HepG2 (cell line): Measurements from ENCODE around the gene DGAT2. TPM values are rescaled to one million over a fixed set of nuclear protein-coding genes. Genes with fewer than 3 reads are reported as not detected.

ENCODE experiments used
- ATAC-seq: fragments of 200-7000 bp; cut with Tn5 transposase; 3 replicates; pipeline ENCODE4 v1.9.1; 2020; ENCODE audit warnings: mild to moderate bottlenecking, moderate library complexity
- BruUV-seq: library from RNA; stranded (reverse); fragments of 400-500 nt; replicated peaks from 2 replicates; lab custom pipeline; 2021; lab: Mats Ljungman, UMichigan
- CTCF ChIA-PET: fragments of 300-600 bp; formaldehyde crosslinking; extraction: SDS; loops from one replicate; lab custom pipeline; 2021; ENCODE audit warnings: low total read pairs, inconsistent platforms, low intra/inter-chr PET ratio; lab: Yijun Ruan, JAX
- POLR2A ChIA-PET: fragments of 350-600 bp; sonication (Branson Sonifier 250); formaldehyde crosslinking; loops from one replicate; lab custom pipeline; 2020; ENCODE audit warnings: antibody characterized with exemption, inconsistent platforms; lab: Yijun Ruan, JAX
- DNase-seq: peaks from one replicate; pipeline ENCODE4 v3.0.0-alpha.2; 2015; ENCODE audit warnings: low spot score
- FAIRE-seq: peaks from 3 replicates; lab custom pipeline; 2011; peaks lifted over from hg19 to GRCh38; lab: Jason Lieb, UNC
- H2AFZ ChIP-seq: one replicate; pipeline ENCODE4 v1.6.1; 2011; ENCODE audit warnings: low read length, inconsistent platforms
- H3K27ac ChIP-seq: fragments of 300-600 bp; 3 replicates; pipeline ENCODE4 v1.8.0; 2011; ENCODE audit warnings: mixed run types, mild to moderate bottlenecking, mixed read lengths, low read length, inconsistent platforms; ENCODE audit not compliant: insufficient read depth; ENCODE audit errors: extremely low read length
- H3K27me3 ChIP-seq, 2 experiments: fragments of 200-600 bp in 1 of 2; 2 replicates in 1 of 2; 3 replicates in 1 of 2; pipeline versions ENCODE4 v1.6.0 to v1.8.0; 2011; ENCODE audit warnings: low read length in 2 of 2, mild to moderate bottlenecking in 2 of 2, moderate library complexity in 2 of 2, inconsistent platforms in 1 of 2; ENCODE audit not compliant: insufficient read depth in 2 of 2, control insufficient read depth in 1 of 2
- H3K36me3 ChIP-seq, 2 experiments: fragments of 200-600 bp in 1 of 2; replicated peaks in 1 of 2; 2 replicates in 1 of 2; 3 replicates in 1 of 2; pipeline versions ENCODE4 v1.5.1 to v1.8.0; 2011; ENCODE audit warnings: low read length in 2 of 2, inconsistent platforms in 1 of 2; ENCODE audit not compliant: insufficient read depth in 2 of 2, control insufficient read depth in 1 of 2
- H3K4me1 ChIP-seq: 2 replicates; pipeline ENCODE4 v1.5.1; 2012; ENCODE audit warnings: low read length, inconsistent platforms; ENCODE audit not compliant: insufficient read depth
- H3K4me2 ChIP-seq: 2 replicates; pipeline ENCODE4 v1.6.0; 2011; ENCODE audit warnings: low read depth, low read length, inconsistent platforms
- H3K4me3 ChIP-seq, 3 experiments: fragments of 200-600 bp in 1 of 3; sonication (generic), shearing (Covaris generic) in 1 of 3; replicated peaks in 1 of 3; 2 replicates each; pipeline ENCODE4 v1.5.1; 2011 to 2016; ENCODE audit warnings: low read length in 3 of 3, inconsistent platforms in 2 of 3, low read depth in 2 of 3, mild to moderate bottlenecking in 2 of 3, control low read depth in 1 of 3, mixed read lengths in 1 of 3; ENCODE audit not compliant: insufficient read depth in 1 of 3
- H3K79me2 ChIP-seq: one replicate; pipeline ENCODE4 v1.6.1; 2011; ENCODE audit warnings: low read length, inconsistent platforms; ENCODE audit not compliant: insufficient read depth
- H3K9ac ChIP-seq: 2 replicates; pipeline ENCODE4 v1.6.0; 2011; ENCODE audit warnings: mild to moderate bottlenecking, low read depth, low read length, inconsistent platforms; ENCODE audit not compliant: insufficient read depth
- H3K9me3 ChIP-seq: 2 replicates; pipeline ENCODE4 v1.5.1; 2012; ENCODE audit warnings: mild to moderate bottlenecking, low read length
- H4K20me1 ChIP-seq: 2 replicates; pipeline ENCODE4 v1.6.0; 2011; ENCODE audit warnings: inconsistent platforms, mild to moderate bottlenecking, low read length, moderate library complexity; ENCODE audit not compliant: insufficient read depth
- ATF2 ChIP-seq: sonication (generic); formaldehyde crosslinking; IDR thresholded peaks from 2 replicates; pipeline ENCODE4 v1.4.0; 2020; ENCODE audit warnings: missing genetic modification reagents
- CENPT ChIP-seq: sonication (generic); formaldehyde crosslinking; IDR thresholded peaks from 2 replicates; pipeline ENCODE4 v1.8.0; 2022; ENCODE audit warnings: low read depth, mild to moderate bottlenecking, moderate library complexity, missing genetic modification reagents
- HNRNPL ChIP-seq: fragments of 200-400 bp; formaldehyde crosslinking; IDR thresholded peaks from 2 replicates; pipeline ENCODE4 v1.6.1; 2017; ENCODE audit warnings: mild to moderate bottlenecking, low read depth, low read length
- KLF12 ChIP-seq: sonication (generic); formaldehyde crosslinking; IDR thresholded peaks from 2 replicates; pipeline ENCODE4 v1.4.0; 2020; ENCODE audit warnings: missing genetic modification reagents, borderline replicate concordance
- MZF1 ChIP-seq: sonication (generic); formaldehyde crosslinking; IDR thresholded peaks from 2 replicates; pipeline ENCODE4 v1.8.1; 2023; ENCODE audit warnings: mild to moderate bottlenecking, missing genetic modification reagents, borderline replicate concordance
- RCOR2 ChIP-seq: IDR thresholded peaks from 2 replicates; pipeline ENCODE4 v1.6.1; 2016; ENCODE audit warnings: missing biosample characterization, missing genetic modification reagents
- SNRNP70 ChIP-seq: fragments of 200-400 bp; formaldehyde crosslinking; IDR thresholded peaks from 2 replicates; pipeline ENCODE4 v1.6.1; 2017; ENCODE audit warnings: mild to moderate bottlenecking, low read depth, low read length, moderate library complexity
- ZNF101 ChIP-seq: sonication (generic); formaldehyde crosslinking; IDR thresholded peaks from 2 replicates; pipeline ENCODE4 v1.4.0; 2020; ENCODE audit warnings: mild to moderate bottlenecking, low read depth, missing genetic modification reagents, borderline replicate concordance
- ZNF569 ChIP-seq: sonication (generic); formaldehyde crosslinking; IDR thresholded peaks from 2 replicates; pipeline ENCODE4 v1.5.0; 2020; ENCODE audit warnings: mild to moderate bottlenecking, missing genetic modification reagents, moderate library complexity, borderline replicate concordance
- ZUFSP ChIP-seq: sonication (generic); formaldehyde crosslinking; IDR thresholded peaks from 2 replicates; pipeline ENCODE4 v1.9.0; 2021; ENCODE audit warnings: missing genetic modification reagents, mild to moderate bottlenecking, borderline replicate concordance
- in situ Hi-C: cut with HindIII; loops from 2 replicates; pipeline ENCODE4 v1.10.0; 2017; ENCODE audit warnings: low pct_unique_long_range_greater_than_20kb; ENCODE audit not compliant: extremely low pct_ligation_motif_present
- intact Hi-C: fragments of 100-400 bp; cut with micrococcal nuclease; formaldehyde crosslinking; loops from one replicate; pipeline ENCODE4 v1.10.0; 2022; ENCODE audit not compliant: unreplicated experiment
- polyA plus RNA-seq, 8 experiments: library from polyadenylated mRNA; depleted of rRNA in 3 of 8; stranded (reverse) in 7 of 8; unstranded in 1 of 8; fragments of >200 nt; fragmentation: Illumina TruSeq in 4 of 8; extraction: Trizol in 4 of 8; gene quantifications; 2 replicates each; pipeline versions ENCODE4 v1.2.1 to v1.2.3, GENCODE V29; 2011 to 2016; ENCODE audit warnings: low read depth in 4 of 8, missing spikeins in 1 of 8, mixed read lengths in 1 of 8; ENCODE audit not compliant: insufficient read depth in 1 of 8
- total RNA-seq, 5 experiments: library from RNA; depleted of rRNA; stranded (reverse); fragments of >200 nt; fragmentation: Illumina TruSeq; extraction: Trizol; gene quantifications; 2 replicates each; pipeline ENCODE4 v1.2.3, GENCODE V29; 2016; ENCODE audit warnings: low read depth in 1 of 5
- TF ChIP-seq, protein P1 (sequence below): sonication (generic); formaldehyde crosslinking; IDR thresholded peaks from 2 replicates; pipeline ENCODE4 v1.9.0; 2021; ENCODE audit warnings: mild to moderate bottlenecking, missing genetic modification reagents

The DGAT2 gene
- total and polyA plus RNA-seq, 2 of the 13 experiments (the other 11 are each of a cell fraction or from before 2014, with no cell fraction given), result 39.0 to 65.6 TPM

DNA sequence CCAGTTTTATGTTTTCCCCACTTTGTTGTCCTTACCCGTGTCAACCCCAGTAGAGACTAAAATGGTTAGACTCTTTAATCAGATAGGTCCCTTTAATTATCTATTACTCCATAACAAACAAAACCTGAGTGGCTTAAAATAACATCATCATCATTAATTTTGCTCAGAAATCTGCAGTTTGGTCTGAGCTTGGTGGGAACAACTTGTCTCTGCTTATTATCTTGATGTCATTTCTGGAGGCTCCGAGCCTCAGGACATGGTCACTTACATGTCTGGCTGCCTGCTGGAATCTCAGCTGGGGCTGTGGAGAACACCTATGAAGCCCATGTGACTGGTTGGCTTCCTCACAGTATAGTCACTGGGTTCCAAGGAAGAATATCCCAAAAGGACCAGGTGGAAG lies 73.2 kb downstream of the DGAT2 start (continued):
- TF ChIP-seq ATF2 (CRISPR knock-in tag), result no peak
- no peak for TF ChIP-seq MZF1
- TF ChIP-seq SNRNP70, result no peak

GRCh38 chr11:75845324-75845723 lies 76.7 kb downstream of the DGAT2 start:
- DNase-seq (no peak), ATAC-seq (no peak), FAIRE-seq (no peak)
- Histone ChIP-seq H3K9ac (no peak overlapping the region), H3K27me3 (no peaks in the 10 kb centered on the region), H3K4me1 (no peaks in the 10 kb centered on the region), H2AFZ (no peak overlapping the region), H3K9me3 (no peaks in the 10 kb centered on the region), H3K4me2 (no peak overlapping the region), H3K27ac (no peak overlapping the region), H3K79me2 (peaks cover 11% of the 10 kb centered on the region), H3K4me3 (no peak overlapping the region), H4K20me1 (no peaks in the 10 kb centered on the region), H3K36me3 (peaks cover 0 to 1% of the 10 kb centered on the region in 2 experiments; a peak in 2 of 5 replicates)
- intact Hi-C loops (no loop called here), in situ Hi-C loops (no loop called here)
- no TSS peak for BruUV-seq
- ChIA-PET POLR2A (no interaction called here), CTCF (no interaction called here)
- TF ChIP-seq ZNF101 (CRISPR knock-in tag) (no peak), CENPT (no peak), RCOR2 (CRISPR knock-in tag) (no peak), HNRNPL (no peak), ZUFSP (CRISPR knock-in tag) (no peak), ZNF569 (no peak), KLF12 (CRISPR knock-in tag) (no peak)
- TF ChIP-seq, protein P1, sequence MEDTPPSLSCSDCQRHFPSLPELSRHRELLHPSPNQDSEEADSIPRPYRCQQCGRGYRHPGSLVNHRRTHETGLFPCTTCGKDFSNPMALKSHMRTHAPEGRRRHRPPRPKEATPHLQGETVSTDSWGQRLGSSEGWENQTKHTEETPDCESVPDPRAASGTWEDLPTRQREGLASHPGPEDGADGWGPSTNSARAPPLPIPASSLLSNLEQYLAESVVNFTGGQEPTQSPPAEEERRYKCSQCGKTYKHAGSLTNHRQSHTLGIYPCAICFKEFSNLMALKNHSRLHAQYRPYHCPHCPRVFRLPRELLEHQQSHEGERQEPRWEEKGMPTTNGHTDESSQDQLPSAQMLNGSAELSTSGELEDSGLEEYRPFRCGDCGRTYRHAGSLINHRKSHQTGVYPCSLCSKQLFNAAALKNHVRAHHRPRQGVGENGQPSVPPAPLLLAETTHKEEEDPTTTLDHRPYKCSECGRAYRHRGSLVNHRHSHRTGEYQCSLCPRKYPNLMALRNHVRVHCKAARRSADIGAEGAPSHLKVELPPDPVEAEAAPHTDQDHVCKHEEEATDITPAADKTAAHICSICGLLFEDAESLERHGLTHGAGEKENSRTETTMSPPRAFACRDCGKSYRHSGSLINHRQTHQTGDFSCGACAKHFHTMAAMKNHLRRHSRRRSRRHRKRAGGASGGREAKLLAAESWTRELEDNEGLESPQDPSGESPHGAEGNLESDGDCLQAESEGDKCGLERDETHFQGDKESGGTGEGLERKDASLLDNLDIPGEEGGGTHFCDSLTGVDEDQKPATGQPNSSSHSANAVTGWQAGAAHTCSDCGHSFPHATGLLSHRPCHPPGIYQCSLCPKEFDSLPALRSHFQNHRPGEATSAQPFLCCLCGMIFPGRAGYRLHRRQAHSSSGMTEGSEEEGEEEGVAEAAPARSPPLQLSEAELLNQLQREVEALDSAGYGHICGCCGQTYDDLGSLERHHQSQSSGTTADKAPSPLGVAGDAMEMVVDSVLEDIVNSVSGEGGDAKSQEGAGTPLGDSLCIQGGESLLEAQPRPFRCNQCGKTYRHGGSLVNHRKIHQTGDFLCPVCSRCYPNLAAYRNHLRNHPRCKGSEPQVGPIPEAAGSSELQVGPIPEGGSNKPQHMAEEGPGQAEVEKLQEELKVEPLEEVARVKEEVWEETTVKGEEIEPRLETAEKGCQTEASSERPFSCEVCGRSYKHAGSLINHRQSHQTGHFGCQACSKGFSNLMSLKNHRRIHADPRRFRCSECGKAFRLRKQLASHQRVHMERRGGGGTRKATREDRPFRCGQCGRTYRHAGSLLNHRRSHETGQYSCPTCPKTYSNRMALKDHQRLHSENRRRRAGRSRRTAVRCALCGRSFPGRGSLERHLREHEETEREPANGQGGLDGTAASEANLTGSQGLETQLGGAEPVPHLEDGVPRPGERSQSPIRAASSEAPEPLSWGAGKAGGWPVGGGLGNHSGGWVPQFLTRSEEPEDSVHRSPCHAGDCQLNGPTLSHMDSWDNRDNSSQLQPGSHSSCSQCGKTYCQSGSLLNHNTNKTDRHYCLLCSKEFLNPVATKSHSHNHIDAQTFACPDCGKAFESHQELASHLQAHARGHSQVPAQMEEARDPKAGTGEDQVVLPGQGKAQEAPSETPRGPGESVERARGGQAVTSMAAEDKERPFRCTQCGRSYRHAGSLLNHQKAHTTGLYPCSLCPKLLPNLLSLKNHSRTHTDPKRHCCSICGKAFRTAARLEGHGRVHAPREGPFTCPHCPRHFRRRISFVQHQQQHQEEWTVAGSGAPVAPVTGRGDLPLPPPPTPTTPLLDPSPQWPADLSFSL (CRISPR knock-in tag), result no peak
